NCI-H2171 treated with DMSO at 0.1 percent for 48 hours (cell line): Measurements from ENCODE around the gene SLC39A11.
A peak's percentile ranks its signal among the peaks of the same experiment; 100 is the strongest.
"Not testable (repeated sequence)": the region's sequence is repeated elsewhere in the genome, so short reads cannot be mapped to it uniquely, and the experiment has no call there.

Experiments used
- DNase-seq: peaks from one replicate; lab custom pipeline; 2025; lab: John Stamatoyannopoulos, UW

The SLC39A11 gene

DNA sequence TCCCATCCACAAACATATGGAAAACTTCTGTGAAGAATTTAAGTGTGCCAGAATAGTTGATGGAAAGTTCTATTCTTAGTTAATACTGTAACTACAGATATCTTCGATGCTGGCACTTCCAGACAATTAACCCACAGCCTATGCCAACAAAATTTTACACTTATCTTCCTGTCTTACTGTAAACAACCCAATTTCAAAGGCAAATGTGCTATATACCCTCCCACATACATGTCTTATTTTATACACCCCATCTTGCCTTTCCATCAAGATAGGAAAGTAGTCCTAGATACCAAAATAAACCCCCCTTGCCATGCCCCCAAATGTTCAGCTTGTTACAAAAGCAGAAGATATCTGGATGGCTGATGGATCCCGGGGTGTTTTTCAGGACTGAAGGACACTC is 306.3 kb downstream of the SLC39A11 start:
- no peak for DNase-seq

DNA sequence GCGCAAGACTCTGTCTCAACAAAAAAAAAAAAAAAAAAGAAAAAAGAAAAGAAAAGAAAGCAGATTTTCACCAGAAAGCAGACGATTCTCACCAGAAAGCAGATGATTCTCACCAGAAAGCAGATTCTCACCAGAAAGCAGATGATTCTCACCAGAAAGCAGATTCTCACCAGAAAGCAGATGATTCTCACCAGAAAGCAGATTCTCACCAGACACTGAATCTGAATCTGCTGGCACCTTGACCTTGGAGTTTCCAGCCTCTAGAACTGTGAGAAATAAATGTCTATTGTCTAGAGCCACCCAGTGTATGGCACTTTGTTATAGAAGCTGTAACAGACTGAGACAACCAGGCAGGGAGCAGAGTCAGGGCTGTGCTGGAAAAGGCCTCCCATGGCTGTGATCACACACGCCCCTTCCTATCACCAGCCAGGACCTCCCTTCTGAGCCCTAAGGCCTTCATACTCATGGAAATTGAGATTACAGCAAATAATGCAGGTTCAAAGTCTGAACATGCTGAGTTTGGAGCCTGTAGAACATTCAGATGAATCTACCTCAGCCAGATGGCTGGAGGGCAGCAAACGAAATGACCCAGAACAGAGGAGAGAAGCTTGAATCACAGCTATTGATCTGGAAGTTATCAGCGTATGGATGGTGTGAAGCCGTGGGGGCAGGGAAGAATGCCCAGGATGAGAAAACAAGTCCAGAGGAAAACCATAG is 309.3 kb downstream of the SLC39A11 start:
- no peak for DNase-seq

DNA sequence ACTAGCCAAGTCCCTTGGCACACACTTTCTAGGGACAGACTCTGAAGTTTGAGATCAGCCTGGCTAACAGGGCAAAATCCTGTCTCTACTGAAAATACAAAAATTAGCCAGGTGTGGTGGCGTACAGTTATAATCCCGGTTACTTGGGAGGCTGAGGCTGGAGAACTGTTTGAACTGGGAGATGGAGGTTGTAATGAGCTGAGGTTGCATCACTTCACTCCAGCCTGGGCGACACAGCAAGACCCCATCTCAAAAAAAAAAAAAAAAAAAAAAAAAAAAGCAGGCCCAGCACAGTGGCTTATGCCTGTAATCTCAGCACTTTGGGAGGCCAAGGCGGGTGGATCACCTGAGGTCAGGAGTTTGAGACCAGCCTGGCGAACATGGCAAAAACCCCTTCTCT is 310.1 kb downstream of the SLC39A11 start:
- not testable (repeated sequence) for DNase-seq

DNA sequence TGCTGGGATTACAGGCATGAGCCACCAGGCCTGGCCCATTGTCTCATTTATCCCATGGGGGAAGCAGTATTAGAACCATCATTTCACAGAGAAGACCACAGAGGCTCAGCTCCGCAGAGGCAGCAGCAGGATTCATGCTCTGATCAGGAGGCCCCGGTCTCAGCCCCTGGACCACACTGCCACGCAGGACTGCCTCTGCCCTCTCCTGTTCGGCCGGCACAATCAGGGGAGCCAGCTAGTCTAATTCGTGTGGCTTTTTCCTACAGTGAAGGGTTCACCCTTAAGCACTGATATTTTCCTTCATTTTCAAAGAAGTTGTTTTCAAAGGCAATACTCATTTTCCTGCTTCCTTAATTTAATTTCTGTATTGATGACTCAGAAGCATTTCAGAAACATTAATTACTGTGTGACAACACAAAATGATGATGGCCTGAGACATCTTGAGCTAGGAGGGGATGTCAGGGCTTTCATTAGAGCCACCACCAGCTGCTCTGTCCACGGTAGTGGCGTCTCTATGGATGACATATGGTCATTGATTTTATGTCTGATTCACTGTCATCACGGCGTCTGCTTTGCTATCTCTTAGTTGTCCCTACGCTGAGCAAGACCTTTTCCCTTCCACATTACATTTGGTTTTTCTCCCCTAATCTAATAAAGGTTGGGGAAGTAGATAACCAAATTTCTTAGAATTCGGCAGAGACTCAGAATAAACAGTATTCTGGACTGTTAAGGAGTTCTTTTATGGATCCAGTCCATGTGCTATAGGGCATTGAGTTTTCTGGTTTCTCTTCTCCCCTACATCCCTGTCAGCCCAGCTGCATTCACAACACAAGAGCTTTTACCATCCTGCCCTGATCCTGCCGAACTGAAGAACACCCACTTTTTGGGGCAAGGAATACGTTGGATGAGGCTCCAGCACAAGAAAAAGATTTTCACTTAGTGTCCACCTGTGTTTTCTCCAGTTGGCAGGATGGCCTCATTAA is 314.0 kb downstream of the SLC39A11 start:
- peak; percentile 50 for DNase-seq

- peak; percentile 98 for DNase-seq
Observed at GRCh38 chr17:72775919-72776318, 316.6 kb downstream of the SLC39A11 start.

- peak; percentile 64 for DNase-seq
Observed at GRCh38 chr17:72775237-72775636, 317.3 kb downstream of the SLC39A11 start.

GRCh38 chr17:72774236-72774635 is 318.3 kb downstream of the SLC39A11 start:
- DNase-seq, result peak; percentile 74

- DNase-seq, result not testable (repeated sequence)
Observed at GRCh38 chr17:72773225-72773624, 319.3 kb downstream of the SLC39A11 start.

- peak; percentile 36 for DNase-seq
Observed at GRCh38 chr17:72772331-72772821, 320.1 kb downstream of the SLC39A11 start.

DNA sequence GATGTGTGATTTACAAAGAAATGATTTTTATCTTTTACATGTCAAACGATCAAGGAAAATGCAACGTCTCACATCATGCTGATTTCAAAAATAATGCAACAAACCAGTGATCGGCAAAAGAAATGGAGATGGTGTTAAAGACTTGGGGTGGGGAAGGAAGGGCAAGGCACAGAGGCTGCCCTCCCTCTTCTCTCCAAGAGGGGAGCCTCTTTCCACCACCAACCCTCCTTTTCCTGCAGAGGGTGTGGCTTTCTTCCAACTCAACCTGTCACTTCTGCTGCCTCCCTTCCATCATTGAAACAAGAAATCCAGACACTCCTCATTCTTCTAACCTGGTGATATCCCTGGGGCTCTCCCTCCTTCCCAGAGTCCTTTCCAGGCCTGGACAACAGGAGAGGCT is 320.8 kb downstream of the SLC39A11 start:
- DNase-seq, result peak; percentile 24

- DNase-seq, result no peak
Observed at GRCh38 chr17:72766761-72767356, 325.6 kb downstream of the SLC39A11 start.

- DNase-seq, result no peak
Observed at GRCh38 chr17:72765368-72766153, 326.9 kb downstream of the SLC39A11 start.

GRCh38 chr17:72764632-72765041 is 327.9 kb downstream of the SLC39A11 start:
- no peak for DNase-seq

GRCh38 chr17:72763981-72764380 is 328.5 kb downstream of the SLC39A11 start:
- DNase-seq, result no peak

GRCh38 chr17:72761893-72762575 is 330.5 kb downstream of the SLC39A11 start:
- DNase-seq, result not testable (repeated sequence)

GRCh38 chr17:72761431-72761830 is 331.1 kb downstream of the SLC39A11 start:
- DNase-seq, result no peak

DNA sequence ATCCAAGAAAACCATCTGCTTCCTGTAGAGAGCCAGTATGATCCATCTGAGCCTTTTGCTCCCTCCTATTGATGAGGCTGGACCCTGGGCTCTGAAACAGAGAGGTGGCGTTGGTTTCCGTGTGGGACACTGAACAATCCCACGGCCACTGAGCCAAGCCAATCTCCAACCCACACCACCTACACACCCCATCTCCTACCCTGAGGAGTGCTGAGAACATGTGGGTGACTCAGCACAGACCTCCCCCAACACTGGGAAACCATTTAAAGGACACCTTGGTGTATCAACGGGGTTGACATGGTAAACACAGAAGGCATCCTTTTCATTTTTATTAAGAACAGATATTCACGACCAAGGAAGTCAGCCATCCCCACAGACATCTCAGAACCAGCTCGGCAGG is 332.1 kb downstream of the SLC39A11 start:
- no peak for DNase-seq

DNA sequence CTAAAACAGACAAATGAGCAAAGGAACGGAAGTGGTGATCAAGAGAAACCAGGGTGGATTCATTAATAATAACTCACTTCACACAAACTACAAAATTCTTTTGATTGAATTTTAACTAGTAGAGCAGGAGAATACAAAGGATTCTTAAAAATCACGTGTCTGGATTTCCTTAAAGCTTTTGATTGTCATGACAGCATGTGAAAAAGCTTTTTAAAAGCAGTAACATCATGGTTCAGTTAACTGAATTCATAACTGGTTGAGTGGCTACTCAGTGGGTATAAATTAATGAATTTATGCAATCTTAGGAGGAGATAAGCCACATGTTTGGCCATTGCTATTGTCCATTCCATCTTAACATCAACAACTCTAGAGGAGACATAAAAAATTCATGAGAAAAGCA is 333.2 kb downstream of the SLC39A11 start:
- DNase-seq, result no peak

DNA sequence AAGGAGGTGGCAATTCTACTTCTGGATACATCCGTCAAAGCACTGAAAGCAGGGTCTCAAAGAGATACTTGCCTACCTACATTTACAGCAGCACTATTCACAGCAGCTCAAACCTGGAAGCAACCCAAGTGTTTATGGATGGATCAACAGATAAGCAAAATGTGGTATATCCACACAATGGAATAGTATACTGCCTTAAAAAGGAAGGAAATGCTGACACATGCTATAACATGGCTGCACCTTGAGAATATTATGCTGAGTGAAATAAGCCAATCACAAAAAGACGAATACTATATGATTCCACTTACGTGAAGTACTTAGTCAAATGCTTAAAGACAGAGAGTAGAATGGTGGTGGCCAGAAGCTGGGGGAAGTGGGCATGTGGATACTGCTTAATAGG is 336.2 kb downstream of the SLC39A11 start:
- no peak for DNase-seq

DNA sequence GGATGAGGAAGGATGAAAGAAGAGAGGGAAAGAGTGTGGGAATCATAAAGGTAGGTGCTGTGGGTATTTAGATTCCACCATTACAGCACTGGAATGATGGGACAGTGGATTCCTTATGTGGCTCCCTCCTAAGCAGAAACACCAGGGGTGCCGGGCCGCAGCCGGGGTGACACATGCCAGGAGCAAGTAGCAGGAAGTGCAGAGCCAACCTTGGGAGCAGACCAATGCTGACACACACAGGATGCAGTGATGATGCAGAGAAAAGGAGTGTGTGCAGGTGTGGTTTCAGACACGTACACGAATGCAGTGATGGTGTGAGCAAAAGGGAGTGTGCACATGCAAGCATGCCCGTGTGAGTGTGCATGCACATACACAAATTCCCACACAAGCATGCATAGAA is 338.0 kb downstream of the SLC39A11 start:
- DNase-seq, result no peak

GRCh38 chr17:72751746-72752145 is 340.7 kb downstream of the SLC39A11 start:
- no peak for DNase-seq
